GM23338 (cell line): Measurements from ENCODE around the gene TJP2.

ENCODE experiments used
- CREB1 ChIP-seq: fragments of 250-450 bp; sonication (Bioruptor Pico); IDR thresholded peaks from 2 replicates; pipeline ENCODE4 v1.5.0; 2020; ENCODE audit warnings: low read depth, mild to moderate bottlenecking, moderate library complexity
- CTCF ChIP-seq, 2 experiments: fragments of 200-600 bp in 1 of 2; sonication (generic) in 1 of 2; conservative IDR thresholded peaks; 2 replicates each; pipeline versions ENCODE4 v1.5.1 to v1.6.1; 2016 to 2017; ENCODE audit warnings: antibody characterized with exemption in 2 of 2, low read depth in 2 of 2, mild to moderate bottlenecking in 2 of 2, moderate library complexity in 1 of 2
- EZH2 ChIP-seq: fragments of 200-600 bp; sonication (generic); IDR thresholded peaks from one replicate; pipeline ENCODE4 v1.8.0; 2017; ENCODE audit warnings: antibody characterized with exemption, mild to moderate bottlenecking, low read depth; ENCODE audit not compliant: unreplicated experiment
- EZH2phosphoT487 ChIP-seq: fragments of 200-600 bp; sonication (generic); IDR thresholded peaks from one replicate; pipeline ENCODE4 v1.8.1; 2018; ENCODE audit warnings: antibody characterized with exemption; ENCODE audit not compliant: unreplicated experiment
- JUNB ChIP-seq: IDR thresholded peaks from one replicate; pipeline ENCODE4 v1.6.1; 2016; ENCODE audit warnings: antibody characterized with exemption; ENCODE audit not compliant: unreplicated experiment
- POLR2AphosphoS5 ChIP-seq: IDR thresholded peaks from 2 replicates; pipeline ENCODE4 v1.6.1; 2016; ENCODE audit warnings: antibody characterized with exemption, low read depth
- REST ChIP-seq: IDR thresholded peaks from one replicate; pipeline ENCODE4 v1.6.1; 2018; ENCODE audit warnings: antibody characterized with exemption; ENCODE audit not compliant: unreplicated experiment

DNA sequence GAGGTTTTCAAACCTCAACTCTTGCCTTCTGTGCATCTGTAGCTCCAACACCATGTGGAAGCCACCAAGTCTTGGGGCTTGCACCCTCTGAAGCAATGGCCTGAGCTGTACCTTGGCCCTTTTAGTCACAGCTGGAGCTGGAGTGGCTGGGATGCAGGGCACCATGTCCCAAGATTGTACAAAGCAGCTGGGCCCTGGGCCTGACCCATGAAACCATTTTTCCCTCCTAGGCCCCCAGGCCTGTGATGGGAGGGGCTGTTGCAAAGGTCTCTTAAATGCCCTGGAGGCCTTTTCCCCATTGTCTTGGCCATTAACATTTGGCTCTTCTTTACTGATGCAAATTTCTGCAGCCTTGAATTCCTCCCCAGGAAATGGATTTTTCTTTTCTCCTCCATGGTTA is 139.1 kb downstream of the TJP2 start:
- TF ChIP-seq JUNB (no peak), POLR2AphosphoS5 (no peak), CTCF (conservative IDR thresholded peaks at IDR 0.05; ENCODE audit: low read depth in 2 of 2) (no peak), CREB1 (CRISPR knock-in tag) (no peak), EZH2phosphoT487 (no peak), REST (no peak), EZH2 (no peak)
